ENCODE data around the gene DDX25. TPM values are rescaled to one million over a fixed set of nuclear protein-coding genes. Genes with fewer than 3 reads are reported as not detected.

The DDX25 gene
- total RNA-seq, 1 experiment from 2014 or later = not detected

- H3K4me2 ChIP-seq (ENCODE audit: low read length) = peak overlapping the region; percentile 55
- H3F3A ChIP-seq (ENCODE audit: low read length, unreplicated experiment) = no peaks in the 10 kb centered on the region
- H3K27me3 ChIP-seq (ENCODE audit: low read length) = no peaks in the 10 kb centered on the region
- no peaks in the 10 kb centered on the region for H3K9me3 ChIP-seq (ENCODE audit: low read length)
- no peaks in the 10 kb centered on the region for H3K36me3 ChIP-seq (ENCODE audit: low read depth, low read length)
- DNase-seq (peak; percentile 37), ATAC-seq (peak; percentile 64)
- H3K9ac ChIP-seq (ENCODE audit: low read length) = no peak overlapping the region
- H2AFZ ChIP-seq (ENCODE audit: low read length) = peak overlapping the region; percentile 29; the same call in 1 of the 2 replicates
- intact Hi-C loops (cut with micrococcal nuclease) = no loop called here
- no TSS peak for BruUV-seq (replicated peaks)
- TF ChIP-seq EZH2phosphoT487 (IDR thresholded peaks at IDR 0.05; ENCODE audit: borderline replicate concordance, low read length) (no peak), EZH2 (IDR thresholded peaks at IDR 0.05; ENCODE audit: low read length, unreplicated experiment) (no peak)
- H3K9me2 ChIP-seq (replicated peaks; ENCODE audit: low read length) = no peaks in the 10 kb centered on the region
- no peak overlapping the region for H3K4me3 ChIP-seq (ENCODE audit: low read length)
- H3K27ac ChIP-seq (ENCODE audit: low read length) = no peak overlapping the region
- H4K20me1 ChIP-seq (ENCODE audit: low read length) = no peaks in the 10 kb centered on the region
- peaks cover 10% of the 10 kb centered on the region for H3K4me1 ChIP-seq (ENCODE audit: insufficient read depth, low read length)
- ChIA-PET CTCF (no interaction called here), POLR2A (ENCODE audit: unreplicated experiment) (no interaction called here)
- no peaks in the 10 kb centered on the region for H3K79me2 ChIP-seq (ENCODE audit: low read length)
Observed at GRCh38 chr11:125952973-125953372, 48.7 kb downstream of the DDX25 start.

GRCh38 chr11:125953401-125953935, 49.2 kb downstream of the DDX25 start:
- no peaks in the 10 kb centered on the region for H3K36me3 ChIP-seq (ENCODE audit: low read depth, low read length)
- peaks cover 10% of the 10 kb centered on the region for H3K4me1 ChIP-seq (ENCODE audit: insufficient read depth, low read length)
- POLR2A ChIA-PET (ENCODE audit: unreplicated experiment) = no interaction called here
- H3K4me2 ChIP-seq (ENCODE audit: low read length) = peak overlapping the region; percentile 55
- H3K27me3 ChIP-seq (ENCODE audit: low read length) = no peaks in the 10 kb centered on the region
- no peaks in the 10 kb centered on the region for H3K79me2 ChIP-seq (ENCODE audit: low read length)
- no peak overlapping the region for H3K4me3 ChIP-seq (ENCODE audit: low read length)
- H4K20me1 ChIP-seq (ENCODE audit: low read length) = no peaks in the 10 kb centered on the region
- no peak for DNase-seq
- ATAC-seq = no peak
- H3F3A ChIP-seq (ENCODE audit: low read length, unreplicated experiment) = no peaks in the 10 kb centered on the region
- no peak overlapping the region; the same call in 1 of the 2 replicates for H2AFZ ChIP-seq (ENCODE audit: low read length)
- no TSS peak for BruUV-seq (replicated peaks)
- intact Hi-C loops (cut with micrococcal nuclease) = no loop called here
- no peaks in the 10 kb centered on the region for H3K9me3 ChIP-seq (ENCODE audit: low read length)
- TF ChIP-seq CTCF (conservative IDR thresholded peaks at IDR 0.05; ENCODE audit: low read depth, low read length) (no peak), EZH2 (IDR thresholded peaks at IDR 0.05; ENCODE audit: low read length, unreplicated experiment) (no peak), EZH2phosphoT487 (IDR thresholded peaks at IDR 0.05; ENCODE audit: borderline replicate concordance, low read length) (no peak)
- H3K9me2 ChIP-seq (replicated peaks; ENCODE audit: low read length) = no peaks in the 10 kb centered on the region
- no peak overlapping the region for H3K27ac ChIP-seq (ENCODE audit: low read length)
- no peak overlapping the region for H3K9ac ChIP-seq (ENCODE audit: low read length)
- CTCF ChIA-PET = no interaction called here

- POLR2A ChIA-PET (ENCODE audit: unreplicated experiment) = no interaction called here
- intact Hi-C loops (cut with micrococcal nuclease) = no loop called here
Observed at GRCh38 chr11:125954123-125954944, 50.0 kb downstream of the DDX25 start.

More at GRCh38 chr11:125954123-125954944, 50.0 kb downstream of the DDX25 start:
- DNase-seq (no peak), ATAC-seq (no peak)
- no peaks in the 10 kb centered on the region for H3F3A ChIP-seq (ENCODE audit: low read length, unreplicated experiment)
- no peaks in the 10 kb centered on the region for H3K79me2 ChIP-seq (ENCODE audit: low read length)
- no peak overlapping the region for H3K4me3 ChIP-seq (ENCODE audit: low read length)
- no peaks in the 10 kb centered on the region for H3K9me3 ChIP-seq (ENCODE audit: low read length)
- TF ChIP-seq EZH2phosphoT487 (IDR thresholded peaks at IDR 0.05; ENCODE audit: borderline replicate concordance, low read length) (no peak), CTCF (conservative IDR thresholded peaks at IDR 0.05; ENCODE audit: low read depth, low read length) (no peak), EZH2 (IDR thresholded peaks at IDR 0.05; ENCODE audit: low read length, unreplicated experiment) (no peak)
- CTCF ChIA-PET = no interaction called here
- no peaks in the 10 kb centered on the region for H3K27me3 ChIP-seq (ENCODE audit: low read length)
- H3K27ac ChIP-seq (ENCODE audit: low read length) = no peak overlapping the region
- H3K4me1 ChIP-seq (ENCODE audit: insufficient read depth, low read length) = peaks cover 10% of the 10 kb centered on the region
- no peak overlapping the region for H3K4me2 ChIP-seq (ENCODE audit: low read length)
- no peak overlapping the region for H2AFZ ChIP-seq (ENCODE audit: low read length)
- no TSS peak for BruUV-seq (replicated peaks)
- no peaks in the 10 kb centered on the region for H4K20me1 ChIP-seq (ENCODE audit: low read length)
- H3K9me2 ChIP-seq (replicated peaks; ENCODE audit: low read length) = no peaks in the 10 kb centered on the region
- H3K36me3 ChIP-seq (ENCODE audit: low read depth, low read length) = no peaks in the 10 kb centered on the region
- no peak overlapping the region for H3K9ac ChIP-seq (ENCODE audit: low read length)
